ENCODE measurements around the gene CEBPA. TPM values are rescaled to one million over a fixed set of nuclear protein-coding genes. Genes with fewer than 3 reads are reported as not detected.
A peak's percentile ranks its signal among the peaks of the same experiment; 100 is the strongest.
"Not testable (repeated sequence)": the region's sequence is repeated elsewhere in the genome, so short reads cannot be mapped to it uniquely, and the experiment has no call there.

The CEBPA gene
- total and polyA plus RNA-seq, 4 donors = 32.9 to 112 (median 82.7) TPM

DNA sequence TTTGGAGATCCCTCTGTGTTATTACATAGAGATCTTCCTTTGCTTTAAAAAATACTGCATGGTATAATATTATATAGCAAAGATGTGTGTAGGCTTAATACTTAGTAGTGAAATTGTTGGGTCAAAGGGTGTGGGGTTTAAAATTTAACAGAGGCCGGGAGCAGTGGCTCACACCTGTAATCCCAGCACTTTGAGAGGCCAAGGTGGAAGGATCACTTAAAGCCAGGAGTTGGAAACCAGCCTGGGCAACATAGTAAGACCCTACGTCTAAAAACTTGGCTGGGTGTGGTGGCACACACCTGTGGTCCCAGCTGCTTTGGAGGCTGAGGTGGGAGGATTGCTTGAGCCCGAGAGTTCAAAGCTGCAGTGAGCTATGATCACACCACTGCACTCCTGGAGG is 22.3 kb upstream of the CEBPA start:
- no peak for DNase-seq (ENCODE audit: low spot score)
- no peaks in the 10 kb centered on the region for H3K36me3 ChIP-seq (ENCODE audit: control insufficient read depth in 4 of 4, insufficient read depth in 3 of 4, low read depth in 1 of 4, low read length in 3 of 4)
- H3K27me3 ChIP-seq (ENCODE audit: control insufficient read depth in 4 of 4, insufficient read depth in 4 of 4, low read length in 3 of 4) = no peaks in the 10 kb centered on the region
- H3K9me3 ChIP-seq (ENCODE audit: control insufficient read depth in 4 of 4, low read length in 3 of 4) = peaks cover 0 to 4% (median 3%) of the 10 kb centered on the region in 4 donors
- peak; percentile 19 to 38 for TF ChIP-seq HNF4A (conservative IDR thresholded peaks at IDR 0.05)
- TF ChIP-seq EGR1 (IDR thresholded peaks at IDR 0.05; ENCODE audit: low read depth in 2 of 2) = no peak
- TF ChIP-seq RAD21 (IDR thresholded peaks at IDR 0.05) = peak in 1 of 2 donors; percentile 15
- TF ChIP-seq SP1 (IDR thresholded peaks at IDR 0.05) = peak; percentile 12
- TF ChIP-seq RXRA (IDR thresholded peaks at IDR 0.05) = peak in 1 of 2 donors; percentile 9
- no peak overlapping the region for H3K9ac ChIP-seq (ENCODE audit: low read depth in 1 of 2, low read length in 2 of 2)
- no peak overlapping the region for H3K4me3 ChIP-seq (ENCODE audit: low read depth in 1 of 3, low read length in 3 of 3)
- WGBS = 42% methylated on average over 3 of the region's 3 CpGs
- H3K27ac ChIP-seq (ENCODE audit: low read depth in 1 of 2, low read length in 2 of 2) = no peak overlapping the region
- H3K4me1 ChIP-seq (ENCODE audit: control insufficient read depth in 4 of 4, insufficient read depth in 4 of 4, low read length in 3 of 4) = peaks cover 5 to 17% (median 9%) of the 10 kb centered on the region in 4 donors

- H3K9me3 ChIP-seq (ENCODE audit: control insufficient read depth in 4 of 4, low read length in 3 of 4) = peaks cover 0 to 4% (median 3%) of the 10 kb centered on the region in 4 donors
- H3K9ac ChIP-seq (ENCODE audit: low read depth in 1 of 2, low read length in 2 of 2) = no peak overlapping the region
- H3K4me1 ChIP-seq (ENCODE audit: control insufficient read depth in 4 of 4, insufficient read depth in 4 of 4, low read length in 3 of 4) = peaks cover 4 to 9% (median 6%) of the 10 kb centered on the region in 4 donors
- WGBS = 83% methylated on average over 6 of the region's 6 CpGs
- TF ChIP-seq JUND (IDR thresholded peaks at IDR 0.05) (no peak), GABPA (IDR thresholded peaks at IDR 0.05 in 1 of 2, conservative IDR thresholded peaks at IDR 0.05 in 1 of 2) (no peak), HNF4A (conservative IDR thresholded peaks at IDR 0.05) (peak in 1 of 2 donors; percentile 51), EGR1 (IDR thresholded peaks at IDR 0.05; ENCODE audit: low read depth in 2 of 2) (no peak), NR2F2 (IDR thresholded peaks at IDR 0.05) (no peak), HNF4G (IDR thresholded peaks at IDR 0.05) (no peak), FOXA2 (IDR thresholded peaks at IDR 0.05) (no peak)
- TF ChIP-seq, protein P1, sequence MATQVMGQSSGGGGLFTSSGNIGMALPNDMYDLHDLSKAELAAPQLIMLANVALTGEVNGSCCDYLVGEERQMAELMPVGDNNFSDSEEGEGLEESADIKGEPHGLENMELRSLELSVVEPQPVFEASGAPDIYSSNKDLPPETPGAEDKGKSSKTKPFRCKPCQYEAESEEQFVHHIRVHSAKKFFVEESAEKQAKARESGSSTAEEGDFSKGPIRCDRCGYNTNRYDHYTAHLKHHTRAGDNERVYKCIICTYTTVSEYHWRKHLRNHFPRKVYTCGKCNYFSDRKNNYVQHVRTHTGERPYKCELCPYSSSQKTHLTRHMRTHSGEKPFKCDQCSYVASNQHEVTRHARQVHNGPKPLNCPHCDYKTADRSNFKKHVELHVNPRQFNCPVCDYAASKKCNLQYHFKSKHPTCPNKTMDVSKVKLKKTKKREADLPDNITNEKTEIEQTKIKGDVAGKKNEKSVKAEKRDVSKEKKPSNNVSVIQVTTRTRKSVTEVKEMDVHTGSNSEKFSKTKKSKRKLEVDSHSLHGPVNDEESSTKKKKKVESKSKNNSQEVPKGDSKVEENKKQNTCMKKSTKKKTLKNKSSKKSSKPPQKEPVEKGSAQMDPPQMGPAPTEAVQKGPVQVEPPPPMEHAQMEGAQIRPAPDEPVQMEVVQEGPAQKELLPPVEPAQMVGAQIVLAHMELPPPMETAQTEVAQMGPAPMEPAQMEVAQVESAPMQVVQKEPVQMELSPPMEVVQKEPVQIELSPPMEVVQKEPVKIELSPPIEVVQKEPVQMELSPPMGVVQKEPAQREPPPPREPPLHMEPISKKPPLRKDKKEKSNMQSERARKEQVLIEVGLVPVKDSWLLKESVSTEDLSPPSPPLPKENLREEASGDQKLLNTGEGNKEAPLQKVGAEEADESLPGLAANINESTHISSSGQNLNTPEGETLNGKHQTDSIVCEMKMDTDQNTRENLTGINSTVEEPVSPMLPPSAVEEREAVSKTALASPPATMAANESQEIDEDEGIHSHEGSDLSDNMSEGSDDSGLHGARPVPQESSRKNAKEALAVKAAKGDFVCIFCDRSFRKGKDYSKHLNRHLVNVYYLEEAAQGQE (IDR thresholded peaks at IDR 0.05) = no peak
- no peak for DNase-seq (ENCODE audit: low spot score)
- no peak overlapping the region for H3K4me3 ChIP-seq (ENCODE audit: low read depth in 1 of 3, low read length in 3 of 3)
- no peaks in the 10 kb centered on the region for H3K36me3 ChIP-seq (ENCODE audit: control insufficient read depth in 4 of 4, insufficient read depth in 3 of 4, low read depth in 1 of 4, low read length in 3 of 4)
- H3K27ac ChIP-seq (ENCODE audit: low read depth in 1 of 2, low read length in 2 of 2) = no peak overlapping the region
- no peaks in the 10 kb centered on the region for H3K27me3 ChIP-seq (ENCODE audit: control insufficient read depth in 4 of 4, insufficient read depth in 4 of 4, low read length in 3 of 4)
These were observed 20.9 kb upstream of the CEBPA start for GRCh38 chr19:33323093-33323820.

DNA sequence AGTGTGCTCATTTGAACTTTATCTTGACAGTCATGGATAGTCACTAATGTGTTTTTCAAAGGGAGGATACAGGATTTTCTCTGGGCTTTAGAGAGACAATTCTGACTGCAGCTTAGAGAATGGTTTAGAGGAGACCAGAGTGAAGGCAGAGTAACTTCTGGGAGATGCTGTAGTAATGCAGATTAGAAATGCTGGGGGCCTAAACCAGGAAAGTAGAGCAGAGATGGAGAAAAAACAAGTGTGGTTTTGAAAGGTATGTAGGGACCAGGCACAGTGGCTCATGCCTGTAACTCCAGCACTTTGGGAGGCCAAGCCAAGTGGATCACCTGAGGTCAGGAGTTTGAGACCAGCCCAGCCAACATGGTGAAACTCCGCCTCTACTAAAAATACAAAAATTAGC is 18.3 kb upstream of the CEBPA start:
- 93% methylated on average over 1 of the region's 1 CpG for WGBS
- Histone ChIP-seq H3K27ac (ENCODE audit: low read depth in 1 of 2, low read length in 2 of 2) (no peak overlapping the region), H3K36me3 (ENCODE audit: control insufficient read depth in 4 of 4, insufficient read depth in 3 of 4, low read depth in 1 of 4, low read length in 3 of 4) (no peaks in the 10 kb centered on the region), H3K27me3 (ENCODE audit: control insufficient read depth in 4 of 4, insufficient read depth in 4 of 4, low read length in 3 of 4) (no peaks in the 10 kb centered on the region), H3K4me3 (ENCODE audit: low read depth in 1 of 3, low read length in 3 of 3) (no peak overlapping the region), H3K9ac (ENCODE audit: low read depth in 1 of 2, low read length in 2 of 2) (no peak overlapping the region), H3K9me3 (ENCODE audit: control insufficient read depth in 4 of 4, low read length in 3 of 4) (no peaks in the 10 kb centered on the region), H3K4me1 (ENCODE audit: control insufficient read depth in 4 of 4, insufficient read depth in 4 of 4, low read length in 3 of 4) (peaks cover 4 to 25% (median 8%) of the 10 kb centered on the region in 4 donors)
- DNase-seq (ENCODE audit: low spot score) = no peak
- no peak for TF ChIP-seq JUND (IDR thresholded peaks at IDR 0.05)
- TF ChIP-seq YY1 (IDR thresholded peaks at IDR 0.05) = no peak
- TF ChIP-seq NR2F2 (IDR thresholded peaks at IDR 0.05) = no peak
- TF ChIP-seq EGR1 (IDR thresholded peaks at IDR 0.05; ENCODE audit: low read depth in 2 of 2) = no peak
- no peak for TF ChIP-seq ATF3 (IDR thresholded peaks at IDR 0.05)
- TF ChIP-seq HNF4A (conservative IDR thresholded peaks at IDR 0.05) = no peak
- TF ChIP-seq, protein P2, sequence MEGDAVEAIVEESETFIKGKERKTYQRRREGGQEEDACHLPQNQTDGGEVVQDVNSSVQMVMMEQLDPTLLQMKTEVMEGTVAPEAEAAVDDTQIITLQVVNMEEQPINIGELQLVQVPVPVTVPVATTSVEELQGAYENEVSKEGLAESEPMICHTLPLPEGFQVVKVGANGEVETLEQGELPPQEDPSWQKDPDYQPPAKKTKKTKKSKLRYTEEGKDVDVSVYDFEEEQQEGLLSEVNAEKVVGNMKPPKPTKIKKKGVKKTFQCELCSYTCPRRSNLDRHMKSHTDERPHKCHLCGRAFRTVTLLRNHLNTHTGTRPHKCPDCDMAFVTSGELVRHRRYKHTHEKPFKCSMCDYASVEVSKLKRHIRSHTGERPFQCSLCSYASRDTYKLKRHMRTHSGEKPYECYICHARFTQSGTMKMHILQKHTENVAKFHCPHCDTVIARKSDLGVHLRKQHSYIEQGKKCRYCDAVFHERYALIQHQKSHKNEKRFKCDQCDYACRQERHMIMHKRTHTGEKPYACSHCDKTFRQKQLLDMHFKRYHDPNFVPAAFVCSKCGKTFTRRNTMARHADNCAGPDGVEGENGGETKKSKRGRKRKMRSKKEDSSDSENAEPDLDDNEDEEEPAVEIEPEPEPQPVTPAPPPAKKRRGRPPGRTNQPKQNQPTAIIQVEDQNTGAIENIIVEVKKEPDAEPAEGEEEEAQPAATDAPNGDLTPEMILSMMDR (IDR thresholded peaks at IDR 0.05; ENCODE audit: low read depth, low read length, missing input control) = no peak
- no peak for TF ChIP-seq RAD21 (IDR thresholded peaks at IDR 0.05)

DNA sequence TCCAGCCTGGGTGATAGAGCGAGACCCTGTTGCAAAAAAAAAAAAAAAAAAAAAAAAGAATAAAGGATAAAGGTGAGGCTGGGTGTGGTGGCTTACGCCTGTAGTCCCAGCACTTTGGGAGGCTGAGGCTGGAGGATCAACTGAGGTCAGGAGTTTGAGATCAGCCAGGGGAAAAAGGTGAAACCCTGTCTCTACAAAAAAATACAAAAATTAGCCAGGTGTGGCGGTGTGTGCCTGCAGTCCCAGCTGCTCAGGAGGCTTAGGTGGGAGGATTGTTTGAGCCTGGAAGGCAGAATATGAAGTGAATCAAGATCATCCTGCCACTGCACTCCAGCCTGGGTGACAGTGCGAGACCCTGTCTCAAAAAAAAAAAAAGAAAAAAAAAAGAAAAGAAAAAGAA is 15.7 kb upstream of the CEBPA start:
- H3K36me3 ChIP-seq (ENCODE audit: control insufficient read depth in 4 of 4, insufficient read depth in 3 of 4, low read depth in 1 of 4, low read length in 3 of 4); H3K9me3 ChIP-seq (ENCODE audit: control insufficient read depth in 4 of 4, low read length in 3 of 4); H3K27me3 ChIP-seq (ENCODE audit: control insufficient read depth in 4 of 4, insufficient read depth in 4 of 4, low read length in 3 of 4); H3K9ac ChIP-seq (ENCODE audit: low read depth in 1 of 2, low read length in 2 of 2); H3K4me3 ChIP-seq (ENCODE audit: low read depth in 1 of 3, low read length in 3 of 3); DNase-seq (ENCODE audit: low spot score); H3K27ac ChIP-seq (ENCODE audit: low read depth in 1 of 2, low read length in 2 of 2): not testable (repeated sequence)
- H3K4me1 ChIP-seq (ENCODE audit: control insufficient read depth in 4 of 4, insufficient read depth in 4 of 4, low read length in 3 of 4) = peaks cover 0 to 16% (median 2%) of the 10 kb centered on the region in 4 donors
- 97% methylated on average over 4 of the region's 4 CpGs for WGBS

All from liver (tissue), 9 donors.